Gastrocnemius medialis (tissue), 4 donors: ENCODE data around the gene ANKRD29.

Experiments used
- POLR2A ChIP-seq, 2 donors: fragments of 450-650 bp; IDR thresholded peaks; one replicate each; pipeline ENCODE4 v1.6.1; 2017; ENCODE audit warnings: antibody characterized with exemption in 2 of 2, mild to moderate bottlenecking in 2 of 2, moderate library complexity in 2 of 2
- TF ChIP-seq, protein P1 (sequence below), 5 experiments: fragments of 450-650 bp in 3 of 5; fragments of 200-600 bp in 2 of 5; sonication (generic) in 2 of 5; IDR thresholded peaks in 4 of 5; conservative IDR thresholded peaks in 1 of 5; 1 replicate in 4 of 5; 2 replicates in 1 of 5; pipeline ENCODE4 v1.5.1; 2016 to 2019; ENCODE audit warnings: antibody characterized with exemption in 5 of 5, mild to moderate bottlenecking in 3 of 5, moderate library complexity in 3 of 5

DNA sequence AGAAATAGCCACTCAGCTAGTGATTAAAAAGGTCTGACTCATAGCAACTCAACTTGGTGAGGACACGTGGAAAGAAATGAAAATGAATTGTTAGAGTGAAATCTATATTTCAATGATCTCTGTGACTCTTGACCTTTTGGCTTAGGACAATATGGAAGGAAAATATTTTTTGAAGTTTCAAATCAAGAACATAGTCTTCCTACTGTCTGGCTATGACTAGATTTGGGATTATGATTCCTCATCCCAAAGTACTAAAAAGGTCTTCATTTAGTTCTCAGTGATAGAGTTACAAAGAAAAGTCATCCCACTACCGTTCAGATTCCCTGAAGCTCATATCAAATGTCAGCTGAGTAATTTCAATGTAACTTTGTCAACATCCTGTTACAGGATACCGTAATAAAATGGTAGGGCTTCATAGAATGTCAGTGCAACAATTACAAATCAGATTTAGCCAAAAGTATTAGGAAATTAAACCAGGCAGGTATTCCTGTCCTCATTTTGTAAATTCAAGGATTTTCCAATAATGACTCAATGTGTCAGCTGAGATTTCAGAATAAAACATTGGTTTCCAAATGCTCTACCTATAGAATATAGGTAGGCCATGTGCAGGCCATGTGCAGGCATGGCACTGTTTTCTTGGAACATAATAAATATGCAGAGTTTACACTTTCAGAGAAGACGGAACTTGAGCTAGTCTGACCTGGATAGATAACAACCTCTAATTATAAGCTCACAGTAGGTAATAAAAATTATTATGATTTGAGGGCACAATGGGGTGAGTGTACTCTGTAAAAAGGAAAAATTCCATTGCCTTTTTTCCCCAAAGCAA lies 36.0 kb downstream of the ANKRD29 start:
- TF ChIP-seq, protein P1, sequence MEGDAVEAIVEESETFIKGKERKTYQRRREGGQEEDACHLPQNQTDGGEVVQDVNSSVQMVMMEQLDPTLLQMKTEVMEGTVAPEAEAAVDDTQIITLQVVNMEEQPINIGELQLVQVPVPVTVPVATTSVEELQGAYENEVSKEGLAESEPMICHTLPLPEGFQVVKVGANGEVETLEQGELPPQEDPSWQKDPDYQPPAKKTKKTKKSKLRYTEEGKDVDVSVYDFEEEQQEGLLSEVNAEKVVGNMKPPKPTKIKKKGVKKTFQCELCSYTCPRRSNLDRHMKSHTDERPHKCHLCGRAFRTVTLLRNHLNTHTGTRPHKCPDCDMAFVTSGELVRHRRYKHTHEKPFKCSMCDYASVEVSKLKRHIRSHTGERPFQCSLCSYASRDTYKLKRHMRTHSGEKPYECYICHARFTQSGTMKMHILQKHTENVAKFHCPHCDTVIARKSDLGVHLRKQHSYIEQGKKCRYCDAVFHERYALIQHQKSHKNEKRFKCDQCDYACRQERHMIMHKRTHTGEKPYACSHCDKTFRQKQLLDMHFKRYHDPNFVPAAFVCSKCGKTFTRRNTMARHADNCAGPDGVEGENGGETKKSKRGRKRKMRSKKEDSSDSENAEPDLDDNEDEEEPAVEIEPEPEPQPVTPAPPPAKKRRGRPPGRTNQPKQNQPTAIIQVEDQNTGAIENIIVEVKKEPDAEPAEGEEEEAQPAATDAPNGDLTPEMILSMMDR (IDR thresholded peaks at IDR 0.05 in 4 of 5, conservative IDR thresholded peaks at IDR 0.05 in 1 of 5): no peak
- TF ChIP-seq POLR2A (IDR thresholded peaks at IDR 0.05): no peak
